H1 (cell line): ENCODE results near the gene WNT3A. TPM values are rescaled to one million over a fixed set of nuclear protein-coding genes. Genes with fewer than 3 reads are reported as not detected.
"Not testable (repeated sequence)": the region's sequence is repeated elsewhere in the genome, so short reads cannot be mapped to it uniquely, and the experiment has no call there.

Experiments used
- CTCF ChIA-PET: fragments of 300-600 bp; sonication (Branson Sonifier 250); formaldehyde crosslinking; loops from one replicate; lab custom pipeline; 2021; ENCODE audit not compliant: partially characterized antibody; lab: Charles Lee
- POLR2A ChIA-PET: fragments of 300-600 bp; sonication (Branson Sonifier 250); formaldehyde crosslinking; loops from one replicate; lab custom pipeline; 2021; ENCODE audit warnings: inconsistent platforms; ENCODE audit not compliant: partially characterized antibody; lab: Charles Lee
- DNase-seq, 2 experiments: peaks; one replicate each; pipeline versions ENCODE4 v3.0.0 to v3.0.0-alpha.2; 2010 to 2022; ENCODE audit warnings: low spot score in 2 of 2, low read depth in 1 of 2, mixed read lengths in 1 of 2
- FAIRE-seq: peaks from 2 replicates; lab custom pipeline; 2011; peaks lifted over from hg19 to GRCh38; lab: Jason Lieb, UNC
- H2AFZ ChIP-seq: 2 replicates; pipeline ENCODE4 v1.8.1; 2012; ENCODE audit warnings: low read length, inconsistent platforms
- H2AK5ac ChIP-seq: 2 replicates; pipeline ENCODE4 v1.6.1; 2013; ENCODE audit warnings: low read depth, low read length
- H2BK120ac ChIP-seq: replicated peaks from 2 replicates; pipeline ENCODE3; 2013; ENCODE audit warnings: low read depth, low read length, inconsistent platforms
- H2BK12ac ChIP-seq: 2 replicates; pipeline ENCODE4 v1.6.1; 2013; ENCODE audit warnings: low read depth, low read length
- H2BK15ac ChIP-seq: 2 replicates; pipeline ENCODE4 v1.6.1; 2013; ENCODE audit warnings: low read length
- H2BK20ac ChIP-seq: 2 replicates; pipeline ENCODE4 v1.6.1; 2013; ENCODE audit warnings: low read length
- H2BK5ac ChIP-seq: 2 replicates; pipeline ENCODE4 v1.6.1; 2013; ENCODE audit warnings: low read depth, low read length
- H3K14ac ChIP-seq: 2 replicates; pipeline ENCODE4 v1.6.1; 2013; ENCODE audit warnings: inconsistent platforms; ENCODE audit not compliant: insufficient read length
- H3K18ac ChIP-seq: 2 replicates; pipeline ENCODE4 v1.6.1; 2013; ENCODE audit warnings: low read length; ENCODE audit errors: extremely low read depth
- H3K23ac ChIP-seq: 2 replicates; pipeline ENCODE4 v1.6.1; 2013; ENCODE audit warnings: inconsistent platforms; ENCODE audit not compliant: insufficient read length
- H3K23me2 ChIP-seq: 2 replicates; pipeline ENCODE4 v1.6.1; 2013; ENCODE audit warnings: low read depth, low read length
- H3K27ac ChIP-seq: 2 replicates; pipeline ENCODE4 v1.6.1; 2011; ENCODE audit warnings: low read depth, low read length, inconsistent platforms
- H3K27me3 ChIP-seq, 4 experiments: replicated peaks in 1 of 4; 1 replicate in 1 of 4; 2 replicates in 3 of 4; pipeline versions ENCODE4 v1.6.1 to v1.8.1; 2011 to 2013; ENCODE audit warnings: low read length in 3 of 4, mild to moderate bottlenecking in 3 of 4, inconsistent platforms in 2 of 4, mixed read lengths in 2 of 4, moderate library complexity in 1 of 4; ENCODE audit not compliant: control insufficient read depth in 3 of 4, insufficient read depth in 3 of 4; ENCODE audit errors: extremely low read depth in 1 of 4
- H3K36me3 ChIP-seq, 4 experiments: 2 replicates each; pipeline versions ENCODE4 v1.6.1 to v1.8.1; 2011 to 2013; ENCODE audit warnings: mild to moderate bottlenecking in 4 of 4, low read length in 3 of 4, moderate library complexity in 2 of 4, control low read depth in 1 of 4, inconsistent platforms in 1 of 4; ENCODE audit not compliant: insufficient read depth in 4 of 4, control insufficient read depth in 2 of 4
- H3K4ac ChIP-seq: replicated peaks from 2 replicates; pipeline ENCODE3; 2013; ENCODE audit warnings: low read length, low read depth, mixed read lengths, inconsistent platforms; ENCODE audit not compliant: insufficient read length
- H3K4me1 ChIP-seq, 4 experiments: replicated peaks in 1 of 4; 1 replicate in 1 of 4; 2 replicates in 3 of 4; pipeline versions ENCODE4 v1.6.1 to v1.8.1; 2011 to 2013; ENCODE audit warnings: low read length in 3 of 4, inconsistent platforms in 2 of 4, mixed read lengths in 1 of 4; ENCODE audit not compliant: insufficient read depth in 4 of 4, control insufficient read depth in 3 of 4
- H3K4me2 ChIP-seq, 2 experiments: 2 replicates each; pipeline versions ENCODE4 v1.6.1 to v1.8.1; 2011 to 2013; ENCODE audit warnings: low read depth in 2 of 2, low read length in 2 of 2, control low read depth in 1 of 2, inconsistent platforms in 1 of 2, mild to moderate bottlenecking in 1 of 2; ENCODE audit not compliant: insufficient read depth in 1 of 2
- H3K4me3 ChIP-seq, 4 experiments: fragments of 200-600, 300-600 bp in 1 of 4; sonication (generic), shearing (Covaris generic), sonication (Bioruptor Twin) in 1 of 4; 2 replicates each; pipeline versions ENCODE4 v1.5.1 to v1.8.1; 2011 to 2016; ENCODE audit warnings: low read length in 4 of 4, low read depth in 3 of 4, control low read depth in 2 of 4, inconsistent platforms in 2 of 4, mild to moderate bottlenecking in 2 of 4, mixed read lengths in 1 of 4, moderate library complexity in 1 of 4; ENCODE audit not compliant: insufficient read depth in 2 of 4; ENCODE audit errors: extremely low read depth in 1 of 4
- H3K56ac ChIP-seq: replicated peaks from 2 replicates; pipeline ENCODE3; 2013; ENCODE audit warnings: low read depth, mild to moderate bottlenecking, mixed read lengths, low read length, inconsistent platforms; ENCODE audit not compliant: insufficient read length
- H3K79me1 ChIP-seq: 2 replicates; pipeline ENCODE4 v1.6.1; 2013; ENCODE audit warnings: low read depth, low read length, control low read depth
- H3K79me2 ChIP-seq, 2 experiments: 2 replicates each; pipeline versions ENCODE4 v1.6.1 to v1.8.1; 2012 to 2013; ENCODE audit warnings: low read length in 2 of 2, mild to moderate bottlenecking in 2 of 2, inconsistent platforms in 1 of 2; ENCODE audit not compliant: insufficient read depth in 2 of 2, control insufficient read depth in 1 of 2
- H3K9ac ChIP-seq, 4 experiments: replicated peaks in 1 of 4; 1 replicate in 1 of 4; 2 replicates in 3 of 4; pipeline versions ENCODE4 v1.6.1 to v1.8.1; 2011 to 2013; ENCODE audit warnings: low read depth in 3 of 4, low read length in 3 of 4, control low read depth in 2 of 4, mild to moderate bottlenecking in 2 of 4, moderate library complexity in 2 of 4, inconsistent platforms in 1 of 4; ENCODE audit errors: extremely low read depth in 1 of 4
- H3K9me3 ChIP-seq, 2 experiments: 2 replicates each; pipeline versions ENCODE4 v1.6.1 to v1.8.1; 2012 to 2013; ENCODE audit warnings: mild to moderate bottlenecking in 2 of 2, moderate library complexity in 2 of 2, control low read depth in 1 of 2, inconsistent platforms in 1 of 2, low read depth in 1 of 2, low read length in 1 of 2, mixed read lengths in 1 of 2; ENCODE audit not compliant: insufficient read depth in 2 of 2
- H4K20me1 ChIP-seq, 2 experiments: replicated peaks in 1 of 2; 2 replicates each; pipeline versions ENCODE3 to v1.8.1; 2011 to 2013; ENCODE audit warnings: inconsistent platforms in 2 of 2, low read length in 2 of 2, mild to moderate bottlenecking in 1 of 2; ENCODE audit not compliant: insufficient read depth in 2 of 2, control insufficient read depth in 1 of 2
- H4K5ac ChIP-seq: 2 replicates; pipeline ENCODE4 v1.6.1; 2013; ENCODE audit warnings: low read length, low read depth, mixed read lengths, inconsistent platforms; ENCODE audit not compliant: insufficient read length
- H4K8ac ChIP-seq: 2 replicates; pipeline ENCODE4 v1.8.0; 2013; ENCODE audit warnings: mild to moderate bottlenecking, moderate library complexity, low read length, inconsistent platforms; ENCODE audit not compliant: insufficient read depth; ENCODE audit errors: extremely low read depth
- H4K91ac ChIP-seq: replicated peaks from 2 replicates; pipeline ENCODE3; 2013; ENCODE audit warnings: low read length, mixed read lengths, inconsistent platforms; ENCODE audit not compliant: insufficient read length
- CTCF ChIP-seq, 3 experiments: IDR thresholded peaks; 1 replicate in 2 of 3; 2 replicates in 1 of 3; pipeline versions ENCODE4 v1.5.1 to v1.6.1; 2011; ENCODE audit warnings: low read length in 3 of 3, mild to moderate bottlenecking in 3 of 3, inconsistent platforms in 2 of 3, low read depth in 1 of 3, moderate library complexity in 1 of 3; ENCODE audit not compliant: insufficient read depth in 1 of 3; ENCODE audit errors: control extremely low read depth in 1 of 3
- RAD21 ChIP-seq, 2 experiments: IDR thresholded peaks in 1 of 2; conservative IDR thresholded peaks in 1 of 2; 2 replicates each; pipeline ENCODE4 v1.6.1; 2011; ENCODE audit warnings: low read depth in 2 of 2, low read length in 2 of 2, improper control_type of control experiment in 1 of 2, inconsistent platforms in 1 of 2, mild to moderate bottlenecking in 1 of 2, moderate library complexity in 1 of 2
- WGBS, 2 experiments: shearing (Covaris generic) in 1 of 2; methylation state at CpG; one replicate each; pipeline versions ENCODE4 v1.1.6 to v1.1.7; 2013 to 2015; ENCODE audit warnings: low lambda C conversion rate in 2 of 2, mixed read lengths in 2 of 2, inconsistent platforms in 1 of 2, low coverage in 1 of 2, missing lambda C conversion rate in 1 of 2; ENCODE audit not compliant: insufficient replicate concordance in 2 of 2, insufficient coverage in 1 of 2, insufficient read length in 1 of 2; ENCODE audit errors: extremely low coverage in 1 of 2, missing lambda C conversion rate in 1 of 2; 5-methylcytosine and 5-hydroxymethylcytosine counted together
- polyA plus RNA-seq, 7 experiments: library from polyadenylated mRNA; depleted of rRNA in 3 of 7; stranded (reverse) in 5 of 7; unstranded in 2 of 7; fragments of >200 nt in 5 of 7; fragments of 200-250 nt in 2 of 7; gene quantifications; 1 replicate in 5 of 7; 2 replicates in 1 of 7; 4 replicates in 1 of 7; pipeline versions ENCODE4 v1.2.1 to v1.2.3, GENCODE V29; 2011 to 2013; ENCODE audit warnings: missing spikeins in 2 of 7, mixed read lengths in 2 of 7
- total RNA-seq: library from RNA; stranded (reverse); fragmentation: NEBNext Ultra II Directional; extraction: Animal tissue kit (Norgen Biotek cat#: 25700); gene quantifications from 2 replicates; pipeline ENCODE4 v1.2.1, GENCODE V29; 2021

The WNT3A gene
- total and polyA plus RNA-seq, 2 of the 8 experiments (the other 6 are each of a cell fraction or from before 2014, with no cell fraction given) = 0.08 to 0.19 TPM

GRCh38 chr1:227967815-227968214 lies 39.0 kb upstream of the WNT3A start:
- not testable (repeated sequence) for H3K23me2 ChIP-seq, H4K91ac ChIP-seq, H3K4me2 ChIP-seq, H2AFZ ChIP-seq, H3K36me3 ChIP-seq, H3K27me3 ChIP-seq, H4K5ac ChIP-seq, H4K20me1 ChIP-seq, H2BK20ac ChIP-seq
- CTCF ChIA-PET = interaction anchor here (1.0 to 1.8 kb wide), 3 partner anchors 10 to 18 kb away, joined by 3 to 9 read pairs (median 3); no protein-coding TSS in a partner anchor
- 94% methylated on average over 3 of the region's 5 CpGs; no CpG with 5 or more reads in 1 of the 2 experiments for WGBS, 2 experiments
- peak; percentile 4 to 30 (median 20); a peak in 3 of 4 replicates for TF ChIP-seq CTCF (IDR thresholded peaks at IDR 0.05; ENCODE audit: control extremely low read depth in 1 of 3, insufficient read depth in 1 of 3, low read depth in 1 of 3, low read length in 3 of 3)
- TF ChIP-seq RAD21 (IDR thresholded peaks at IDR 0.05 in 1 of 2, conservative IDR thresholded peaks at IDR 0.05 in 1 of 2; ENCODE audit: low read depth in 2 of 2, low read length in 2 of 2) = peak in 1 of 2 experiments; percentile 18; a peak in 1 of 4 replicates
- TF ChIP-seq, all 59 proteins: peak for 2; not testable (repeated sequence) for 57
- H2BK5ac ChIP-seq, H3K4ac ChIP-seq, H2AK5ac ChIP-seq, H3K14ac ChIP-seq, H3K4me3 ChIP-seq, H3K4me1 ChIP-seq, H3K18ac ChIP-seq, H3K9ac ChIP-seq, FAIRE-seq, H3K79me2 ChIP-seq, DNase-seq, H2BK15ac ChIP-seq, H3K79me1 ChIP-seq, H3K9me3 ChIP-seq, H3K27ac ChIP-seq, H3K56ac ChIP-seq, POLR2A ChIA-PET, H2BK12ac ChIP-seq, H4K8ac ChIP-seq, H3K23ac ChIP-seq, H2BK120ac ChIP-seq: not testable (repeated sequence)
